ENCODE data around the gene SZRD1. TPM values are rescaled to one million over a fixed set of nuclear protein-coding genes. Genes with fewer than 3 reads are reported as not detected.

SZRD1 gene
- total RNA-seq, 1 donor from 2014 or later, result 119 TPM

DNA sequence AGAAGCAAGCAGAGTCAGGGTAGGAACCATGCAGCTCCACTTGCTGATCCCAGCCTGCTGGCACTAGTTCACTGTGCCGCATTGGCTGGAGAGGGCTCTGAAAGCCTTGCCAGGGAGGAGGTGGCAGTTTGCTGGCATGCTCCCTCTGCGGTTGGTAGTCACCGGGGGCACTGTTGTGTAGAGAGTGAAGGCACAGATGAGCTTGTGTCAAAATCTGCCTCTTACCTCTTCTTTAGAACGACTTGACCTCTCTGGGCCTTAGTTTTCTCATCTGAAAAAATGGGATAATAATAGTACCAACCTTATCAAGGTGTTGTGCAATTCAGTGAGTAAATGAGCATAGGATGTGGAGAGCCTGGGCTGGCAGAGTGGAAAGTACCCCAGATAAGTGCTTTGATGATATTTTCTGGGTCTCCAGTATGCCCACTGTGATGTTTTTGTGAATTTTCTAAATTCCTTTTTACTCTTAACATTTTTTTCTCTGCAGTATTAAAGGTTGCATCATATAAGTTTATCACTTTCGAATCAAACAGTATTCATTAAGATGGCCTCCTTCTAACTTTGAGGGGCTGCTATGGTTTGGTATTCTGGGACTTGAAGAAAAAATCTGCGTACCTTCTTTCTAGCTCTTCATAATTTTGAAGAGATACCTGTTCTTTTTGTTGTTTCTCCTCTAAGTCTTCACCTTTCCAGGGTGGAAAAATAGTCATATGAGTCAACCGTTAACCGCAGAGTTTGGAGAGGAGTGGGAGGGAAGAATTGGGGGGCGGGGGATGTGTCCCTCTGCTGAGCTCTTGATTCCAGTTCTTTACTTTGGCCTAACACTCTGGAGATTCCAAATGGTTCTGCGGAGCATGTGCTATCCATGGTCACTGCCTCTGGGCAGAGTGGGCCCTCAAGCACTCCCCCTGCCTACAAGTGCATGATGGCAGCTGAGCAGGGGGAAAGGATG lies 26.8 kb downstream of the SZRD1 start:
- H3K4me1 Mint-ChIP-seq, result peaks cover 6% of the 10 kb centered on the region
- TF ChIP-seq, protein P1, sequence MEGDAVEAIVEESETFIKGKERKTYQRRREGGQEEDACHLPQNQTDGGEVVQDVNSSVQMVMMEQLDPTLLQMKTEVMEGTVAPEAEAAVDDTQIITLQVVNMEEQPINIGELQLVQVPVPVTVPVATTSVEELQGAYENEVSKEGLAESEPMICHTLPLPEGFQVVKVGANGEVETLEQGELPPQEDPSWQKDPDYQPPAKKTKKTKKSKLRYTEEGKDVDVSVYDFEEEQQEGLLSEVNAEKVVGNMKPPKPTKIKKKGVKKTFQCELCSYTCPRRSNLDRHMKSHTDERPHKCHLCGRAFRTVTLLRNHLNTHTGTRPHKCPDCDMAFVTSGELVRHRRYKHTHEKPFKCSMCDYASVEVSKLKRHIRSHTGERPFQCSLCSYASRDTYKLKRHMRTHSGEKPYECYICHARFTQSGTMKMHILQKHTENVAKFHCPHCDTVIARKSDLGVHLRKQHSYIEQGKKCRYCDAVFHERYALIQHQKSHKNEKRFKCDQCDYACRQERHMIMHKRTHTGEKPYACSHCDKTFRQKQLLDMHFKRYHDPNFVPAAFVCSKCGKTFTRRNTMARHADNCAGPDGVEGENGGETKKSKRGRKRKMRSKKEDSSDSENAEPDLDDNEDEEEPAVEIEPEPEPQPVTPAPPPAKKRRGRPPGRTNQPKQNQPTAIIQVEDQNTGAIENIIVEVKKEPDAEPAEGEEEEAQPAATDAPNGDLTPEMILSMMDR (IDR thresholded peaks at IDR 0.05; ENCODE audit: unreplicated experiment), result no peak
- no peaks in the 10 kb centered on the region for H3K9me3 Mint-ChIP-seq
- H3K27ac Mint-ChIP-seq, result peak overlapping the region; percentile 39
- no peak for DNase-seq (ENCODE audit: low spot score in 2 of 2, unreplicated experiment in 2 of 2)
- peaks cover 9% of the 10 kb centered on the region for H3K36me3 Mint-ChIP-seq
- no peaks in the 10 kb centered on the region for H3K27me3 Mint-ChIP-seq (ENCODE audit: low read depth)
- H3K4me3 Mint-ChIP-seq, result no peak overlapping the region

DNA sequence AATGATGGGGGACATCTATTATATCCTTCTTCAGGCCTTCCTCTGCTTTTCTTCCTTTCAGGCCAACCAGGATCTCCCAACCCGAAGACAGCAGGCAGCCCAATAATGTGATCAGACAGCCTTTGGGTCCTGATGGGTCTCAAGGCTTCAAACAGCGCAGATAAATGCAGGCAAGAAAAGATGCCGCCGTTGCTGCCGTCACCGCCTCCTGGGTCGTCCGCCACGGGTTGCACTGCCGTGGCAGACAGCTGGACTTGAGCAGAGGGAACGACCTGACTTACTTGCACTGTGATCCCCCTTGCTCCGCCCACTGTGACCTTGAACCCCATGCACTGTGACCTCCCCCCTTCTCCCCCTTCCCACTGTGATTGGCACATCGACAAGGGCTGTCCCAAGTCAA lies 27.9 kb downstream of the SZRD1 start:
- TF ChIP-seq, protein P1 (IDR thresholded peaks at IDR 0.05; ENCODE audit: unreplicated experiment), result no peak
- Mint-ChIP-seq H3K9me3 (no peaks in the 10 kb centered on the region), H3K4me3 (no peak overlapping the region), H3K27ac (no peak overlapping the region), H3K27me3 (ENCODE audit: low read depth) (no peaks in the 10 kb centered on the region), H3K4me1 (peaks cover 6% of the 10 kb centered on the region), H3K36me3 (peaks cover 16% of the 10 kb centered on the region)
- DNase-seq (ENCODE audit: low spot score in 2 of 2, unreplicated experiment in 2 of 2), result no peak

DNA sequence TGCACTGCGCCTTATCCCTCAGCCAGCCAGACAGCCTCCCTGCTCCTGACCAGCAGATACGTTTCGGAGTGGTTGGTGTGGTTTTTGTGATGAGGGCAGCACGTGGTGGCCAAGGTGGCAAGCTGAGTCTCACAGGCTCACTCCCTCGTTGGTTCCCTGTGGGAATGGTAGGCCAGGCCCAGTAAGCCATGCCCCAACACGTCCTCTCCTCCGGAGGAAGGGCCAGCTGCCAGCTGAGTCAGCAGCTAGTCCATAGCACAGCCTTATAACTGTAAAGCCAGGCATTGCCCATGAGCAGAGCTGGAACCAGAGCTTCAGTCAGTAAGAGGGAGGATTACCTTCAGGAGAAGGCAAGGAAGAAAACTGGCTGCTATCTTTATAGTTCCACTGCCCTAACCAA lies 29.5 kb downstream of the SZRD1 start:
- H3K4me3 Mint-ChIP-seq, result no peak overlapping the region
- DNase-seq (ENCODE audit: low spot score in 2 of 2, unreplicated experiment in 2 of 2), result no peak
- H3K4me1 Mint-ChIP-seq, result peaks cover 3% of the 10 kb centered on the region
- H3K27ac Mint-ChIP-seq, result no peak overlapping the region
- H3K9me3 Mint-ChIP-seq, result no peaks in the 10 kb centered on the region
- no peaks in the 10 kb centered on the region for H3K27me3 Mint-ChIP-seq (ENCODE audit: low read depth)
- TF ChIP-seq, protein P1 (IDR thresholded peaks at IDR 0.05; ENCODE audit: unreplicated experiment), result no peak
- peaks cover 16% of the 10 kb centered on the region for H3K36me3 Mint-ChIP-seq

DNA sequence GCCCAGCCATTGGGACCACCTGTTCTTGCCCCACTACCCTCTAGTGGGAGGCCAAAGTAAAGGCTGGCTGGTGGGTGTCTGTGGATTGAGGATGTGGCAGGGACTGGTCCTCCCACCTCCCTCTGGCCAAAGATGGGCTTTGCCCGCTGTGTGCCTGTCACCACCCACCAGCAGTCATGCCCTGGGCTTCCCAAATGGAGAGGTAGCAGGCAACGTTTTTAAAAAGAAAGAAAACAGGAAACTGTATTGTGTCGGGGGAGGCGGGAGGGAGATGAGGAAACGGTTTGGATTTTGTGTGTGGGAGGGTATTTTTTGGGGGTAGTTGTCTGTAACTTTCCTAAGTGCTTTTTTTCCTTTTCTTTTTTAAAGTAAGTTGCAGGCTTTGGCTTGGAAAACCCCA lies 30.1 kb downstream of the SZRD1 start:
- Mint-ChIP-seq H3K9me3 (no peaks in the 10 kb centered on the region), H3K4me3 (no peak overlapping the region), H3K36me3 (peaks cover 16% of the 10 kb centered on the region), H3K4me1 (peaks cover 3% of the 10 kb centered on the region), H3K27me3 (ENCODE audit: low read depth) (no peaks in the 10 kb centered on the region), H3K27ac (no peak overlapping the region)
- TF ChIP-seq, protein P1 (IDR thresholded peaks at IDR 0.05; ENCODE audit: unreplicated experiment), result no peak
- DNase-seq (ENCODE audit: low spot score in 2 of 2, unreplicated experiment in 2 of 2), result no peak

DNA sequence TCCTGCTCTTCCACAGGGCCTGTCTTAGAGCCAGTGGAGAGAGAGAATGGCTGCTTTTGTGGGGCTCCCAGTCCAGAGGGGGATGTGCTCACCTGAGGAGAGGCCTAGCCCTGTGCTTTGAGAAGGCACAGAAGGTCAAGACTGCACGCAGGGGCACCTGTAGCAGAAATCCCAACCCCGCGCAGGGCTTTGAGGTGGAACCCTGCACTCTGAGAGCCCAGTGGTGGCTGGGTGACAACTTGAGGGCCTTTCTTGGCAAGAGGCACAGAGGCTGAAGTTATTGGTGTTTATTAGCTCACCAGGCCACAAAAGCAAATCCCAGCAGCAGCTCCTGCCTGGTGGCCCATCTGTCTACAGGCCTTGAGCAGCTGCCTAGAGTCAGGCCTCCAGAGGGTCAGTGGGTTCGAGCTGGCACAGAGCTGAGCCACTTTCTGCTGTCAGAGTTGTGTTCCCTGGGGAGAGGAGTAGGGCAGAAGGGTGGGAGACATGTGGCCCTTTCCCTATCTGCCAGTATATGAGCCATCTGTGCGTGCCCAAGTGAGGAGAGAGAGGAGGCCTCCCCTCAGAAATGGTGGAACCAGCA lies 31.4 kb downstream of the SZRD1 start:
- TF ChIP-seq, protein P1 (IDR thresholded peaks at IDR 0.05; ENCODE audit: unreplicated experiment), result no peak
- H3K27ac Mint-ChIP-seq, result peak overlapping the region; percentile 65
- H3K36me3 Mint-ChIP-seq, result peaks cover 13% of the 10 kb centered on the region
- DNase-seq (ENCODE audit: low spot score in 2 of 2, unreplicated experiment in 2 of 2), result no peak
- H3K4me3 Mint-ChIP-seq, result no peak overlapping the region
- H3K4me1 Mint-ChIP-seq, result no peaks in the 10 kb centered on the region
- H3K9me3 Mint-ChIP-seq, result no peaks in the 10 kb centered on the region
- no peaks in the 10 kb centered on the region for H3K27me3 Mint-ChIP-seq (ENCODE audit: low read depth)

All from mesothelial cell of epicardium (in vitro differentiated cells).